GM12878 (cell line): ENCODE measurements around the gene NHERF2. TPM values are rescaled to one million over a fixed set of nuclear protein-coding genes. Genes with fewer than 3 reads are reported as not detected.

Source experiments
- ATAC-seq: fragments of 200-7000 bp; cut with Tn5 transposase; 3 replicates; pipeline ENCODE4 v1.9.1; 2020; ENCODE audit warnings: mild to moderate bottlenecking, moderate library complexity
- BruUV-seq: library from RNA; stranded (reverse); fragments of 400-500 nt; replicated peaks from 2 replicates; lab custom pipeline; 2021; lab: Mats Ljungman, UMichigan
- CTCF ChIA-PET: fragments of 300-600 bp; sonication (Branson Sonifier 250); formaldehyde crosslinking; extraction: SDS; loops from one replicate; lab custom pipeline; 2021; ENCODE audit warnings: inconsistent platforms; lab: Yijun Ruan, JAX
- POLR2A ChIA-PET: fragments of 350-600 bp; formaldehyde crosslinking; extraction: SDS; loops from one replicate; lab custom pipeline; 2021; ENCODE audit warnings: inconsistent platforms; lab: Charles Lee
- RAD21 ChIA-PET: fragments of 300-600 bp; sonication (Branson Sonifier 250); formaldehyde crosslinking; loops from one replicate; lab custom pipeline; 2023; ENCODE audit warnings: antibody characterized with exemption; ENCODE audit not compliant: unreplicated experiment; lab: Charles Lee
- SMC1A ChIA-PET: fragments of 300-600 bp; sonication (Branson Sonifier 250); formaldehyde crosslinking; loops from one replicate; lab custom pipeline; 2023; ENCODE audit not compliant: unreplicated experiment, uncharacterized antibody; lab: Charles Lee
- DNase-seq: peaks from one replicate; pipeline ENCODE4 v3.0.0-alpha.2; 2011; ENCODE audit warnings: low read depth, low spot score
- FAIRE-seq: peaks from 3 replicates; lab custom pipeline; 2011; peaks lifted over from hg19 to GRCh38; lab: Jason Lieb, UNC
- H2AFZ ChIP-seq: 2 replicates; pipeline ENCODE4 v1.6.0; 2011; ENCODE audit warnings: low read depth, low read length, control low read depth; ENCODE audit not compliant: control insufficient read depth
- H3K27ac ChIP-seq: 2 replicates; pipeline ENCODE4 v1.5.1; 2011; ENCODE audit warnings: control low read depth; ENCODE audit not compliant: control insufficient read depth, insufficient read depth
- H3K27me3 ChIP-seq, 2 experiments: replicated peaks in 1 of 2; 2 replicates each; pipeline versions ENCODE4 v1.6.0 to v1.6.1; 2011; ENCODE audit warnings: low read length in 1 of 2; ENCODE audit not compliant: control insufficient read depth in 2 of 2, insufficient read depth in 2 of 2
- H3K36me3 ChIP-seq, 2 experiments: 2 replicates each; pipeline ENCODE4 v1.5.1; 2011; ENCODE audit warnings: low read length in 1 of 2; ENCODE audit not compliant: control insufficient read depth in 2 of 2, insufficient read depth in 2 of 2
- H3K4me1 ChIP-seq: 2 replicates; pipeline ENCODE4 v1.6.1; 2011; ENCODE audit warnings: mild to moderate bottlenecking, low read length, moderate library complexity, mixed read lengths; ENCODE audit not compliant: control insufficient read depth, insufficient read depth
- H3K4me2 ChIP-seq: 2 replicates; pipeline ENCODE4 v1.6.0; 2011; ENCODE audit warnings: control low read depth; ENCODE audit not compliant: control insufficient read depth, insufficient read depth
- H3K4me3 ChIP-seq: fragments of 200-600 bp; sonication (generic); 2 replicates; pipeline ENCODE4 v1.5.1; 2016
- H3K79me2 ChIP-seq: 2 replicates; pipeline ENCODE4 v1.6.0; 2011; ENCODE audit warnings: low read length; ENCODE audit not compliant: control insufficient read depth, insufficient read depth
- H3K9ac ChIP-seq: 2 replicates; pipeline ENCODE4 v1.8.0; 2011; ENCODE audit warnings: low read length, control low read depth, mixed read lengths; ENCODE audit not compliant: control insufficient read depth, insufficient read depth
- H3K9me3 ChIP-seq: replicated peaks from 3 replicates; pipeline ENCODE4 v1.5.1; 2011; ENCODE audit warnings: mild to moderate bottlenecking, low read length; ENCODE audit not compliant: control insufficient read depth, insufficient read depth
- H4K20me1 ChIP-seq: 2 replicates; pipeline ENCODE4 v1.6.0; 2011; ENCODE audit not compliant: control insufficient read depth, insufficient read depth
- BMI1 ChIP-seq: fragments of 450-650 bp; IDR thresholded peaks from 2 replicates; pipeline ENCODE4 v1.6.1; 2016; ENCODE audit warnings: mild to moderate bottlenecking, moderate library complexity, borderline replicate concordance
- CEBPZ ChIP-seq: fragments of 150-350 bp; IDR thresholded peaks from 2 replicates; pipeline ENCODE4 v1.6.1; 2016; ENCODE audit warnings: low read depth, low read length
- ETV6 ChIP-seq, 2 experiments: fragments of 450-650 bp in 1 of 2; IDR thresholded peaks in 1 of 2; conservative IDR thresholded peaks in 1 of 2; 2 replicates each; pipeline ENCODE4 v1.6.1; 2014; ENCODE audit warnings: antibody characterized with exemption in 1 of 2, borderline replicate concordance in 1 of 2, low read depth in 1 of 2, mild to moderate bottlenecking in 1 of 2, moderate library complexity in 1 of 2
- FOXK2 ChIP-seq: fragments of 450-650 bp; IDR thresholded peaks from 2 replicates; pipeline ENCODE4 v1.6.1; 2017; ENCODE audit warnings: mild to moderate bottlenecking, moderate library complexity
- MYC ChIP-seq: IDR thresholded peaks from 2 replicates; pipeline ENCODE4 v1.6.1; 2011; ENCODE audit warnings: mild to moderate bottlenecking, low read length, moderate library complexity, inconsistent platforms; ENCODE audit not compliant: insufficient read depth, insufficient replicate concordance, insufficient read length, severe bottlenecking
- RB1 ChIP-seq: fragments of 450-650 bp; formaldehyde crosslinking; IDR thresholded peaks from 2 replicates; pipeline ENCODE4 v1.6.1; 2017; ENCODE audit warnings: mild to moderate bottlenecking, borderline replicate concordance
- SUPT20H ChIP-seq: IDR thresholded peaks from 2 replicates; pipeline ENCODE4 v1.6.1; 2011; ENCODE audit warnings: low read depth, mild to moderate bottlenecking, low read length, moderate library complexity, borderline replicate concordance; ENCODE audit not compliant: control insufficient read depth
- USF1 ChIP-seq: IDR thresholded peaks from 2 replicates; pipeline ENCODE4 v1.6.1; 2011; ENCODE audit warnings: borderline replicate concordance, low read depth, mild to moderate bottlenecking, moderate library complexity, mixed read lengths, low read length; ENCODE audit not compliant: insufficient read depth; ENCODE audit errors: extremely low read length
- USF2 ChIP-seq: IDR thresholded peaks from 2 replicates; pipeline ENCODE4 v1.6.1; 2011; ENCODE audit warnings: low read depth, low read length, improper control_type of control experiment, borderline replicate concordance
- YY1 ChIP-seq: IDR thresholded peaks from 2 replicates; pipeline ENCODE4 v1.6.1; 2011; ENCODE audit warnings: low read depth, mild to moderate bottlenecking, low read length
- WGBS: methylation state at CpG from one replicate; pipeline ENCODE4 v1.1.6; 2016; ENCODE audit warnings: low lambda C conversion rate; ENCODE audit not compliant: insufficient replicate concordance, insufficient coverage; ENCODE audit errors: missing lambda C conversion rate; 5-methylcytosine and 5-hydroxymethylcytosine counted together
- in situ Hi-C: fragments of 300-500 bp; cut with MboI; formaldehyde crosslinking; loops from 9 replicates; pipeline ENCODE4 v1.14.3; 2018; ENCODE audit warnings: mixed read lengths
- intact Hi-C: fragments of 100-400 bp; cut with micrococcal nuclease; formaldehyde crosslinking; loops from one replicate; pipeline ENCODE4 v1.14.2; 2022; ENCODE audit not compliant: unreplicated experiment
- polyA plus RNA-seq, 11 experiments: library from polyadenylated mRNA; depleted of rRNA in 4 of 11; unstranded in 6 of 11; stranded (reverse) in 5 of 11; fragments of >200 nt; fragmentation: Nextera tagmentation in 4 of 11; fragmentation: Illumina TruSeq in 1 of 11; extraction: Ambion mirVana in 4 of 11; extraction: Trizol in 1 of 11; gene quantifications; 1 replicate in 1 of 11; 2 replicates in 10 of 11; pipeline versions ENCODE4 v1.2.1 to v1.2.3, GENCODE V29; 2011 to 2016; ENCODE audit warnings: inconsistent platforms in 2 of 11, missing spikeins in 2 of 11, low read depth in 1 of 11
- total RNA-seq, 4 experiments: library from RNA; depleted of rRNA in 3 of 4; stranded (reverse); fragments of >200 nt in 3 of 4; fragmentation: Illumina TruSeq in 1 of 4; extraction: Trizol in 1 of 4; gene quantifications; 2 replicates each; pipeline versions ENCODE4 v1.2.1 to v1.2.3, GENCODE V29; 2013 to 2021

NHERF2 gene
- total and polyA plus RNA-seq, 10 of the 15 experiments (the other 5 are each of a cell fraction or from before 2014, with no cell fraction given), result 0.05 to 0.31 (median 0.08) TPM; not detected in 4

GRCh38 chr16:2037115-2037514 is 10.4 kb downstream of the NHERF2 start:
- in situ Hi-C loops (no loop called here), intact Hi-C loops (no loop called here)
- WGBS, result 55% methylated on average over 15 of the region's 15 CpGs
- FAIRE-seq (no peak), ATAC-seq (no peak), DNase-seq (no peak)
- no peaks in the 10 kb centered on the region for H3K79me2 ChIP-seq
- no peaks in the 10 kb centered on the region for H3K36me3 ChIP-seq
- no peak overlapping the region for H3K27ac ChIP-seq
- SMC1A ChIA-PET, result no interaction called here
- CTCF ChIA-PET, result no interaction called here
- H3K9me3 ChIP-seq, result no peaks in the 10 kb centered on the region
- no peaks in the 10 kb centered on the region for H4K20me1 ChIP-seq
- no peak overlapping the region for H3K4me3 ChIP-seq
- no peaks in the 10 kb centered on the region for H3K27me3 ChIP-seq
- no TSS peak for BruUV-seq
- no peaks in the 10 kb centered on the region for H3K4me1 ChIP-seq
- RAD21 ChIA-PET, result no interaction called here
- TF ChIP-seq USF1 (no peak), USF2 (no peak)
- no peak overlapping the region for H3K9ac ChIP-seq
- no peak overlapping the region for H3K4me2 ChIP-seq
- POLR2A ChIA-PET, result no interaction called here
- H2AFZ ChIP-seq, result no peak overlapping the region

GRCh38 chr16:2037647-2038381 is 11.1 kb downstream of the NHERF2 start:
- no TSS peak for BruUV-seq
- H3K79me2 ChIP-seq, result no peaks in the 10 kb centered on the region
- no peak overlapping the region for H2AFZ ChIP-seq
- SMC1A ChIA-PET, result no interaction called here
- ATAC-seq, result no peak
- H4K20me1 ChIP-seq, result no peaks in the 10 kb centered on the region
- H3K4me2 ChIP-seq, result no peak overlapping the region
- 65% methylated on average over 29 of the region's 29 CpGs for WGBS
- no peaks in the 10 kb centered on the region for H3K27me3 ChIP-seq
- RAD21 ChIA-PET, result no interaction called here
- H3K9me3 ChIP-seq, result no peaks in the 10 kb centered on the region
- no peaks in the 10 kb centered on the region for H3K36me3 ChIP-seq
- CTCF ChIA-PET, result interaction anchor here (0.8 kb wide), 1 partner anchor 103 kb away, joined by 3 read pairs; no protein-coding TSS in a partner anchor
- H3K4me3 ChIP-seq, result no peak overlapping the region
- FAIRE-seq, result no peak
- in situ Hi-C loops, result no loop called here
- H3K27ac ChIP-seq, result no peak overlapping the region
- intact Hi-C loops, result no loop called here
- H3K4me1 ChIP-seq, result no peaks in the 10 kb centered on the region
- POLR2A ChIA-PET, result interaction anchor here (1.5 kb wide), 1 partner anchor 10 kb away, joined by 3 read pairs; the partner anchor contains the start of genes NTHL1 and TSC2
- no peak for DNase-seq
- H3K9ac ChIP-seq, result no peak overlapping the region
- TF ChIP-seq RB1 (no peak), FOXK2 (no peak), ETV6 (conservative IDR thresholded peaks at IDR 0.05 in 1 of 2, IDR thresholded peaks at IDR 0.05 in 1 of 2; ENCODE audit: borderline replicate concordance in 1 of 2, low read depth in 1 of 2) (no peak), CEBPZ (no peak), BMI1 (no peak), YY1 (no peak), MYC (no peak), SUPT20H (no peak)
